D721Med (cell line): ENCODE data around the gene PIK3R5.

Experiments used
- DNase-seq: peaks from one replicate; pipeline ENCODE4 v3.0.0; 2011; ENCODE audit warnings: low spot score; ENCODE audit not compliant: insufficient read length
- FAIRE-seq: peaks from 2 replicates; lab custom pipeline; 2011; peaks lifted over from hg19 to GRCh38; lab: Jason Lieb, UNC
- CTCF ChIP-seq: IDR thresholded peaks from 2 replicates; pipeline ENCODE4 v1.5.1; 2012; ENCODE audit warnings: mild to moderate bottlenecking, control low read depth; ENCODE audit not compliant: insufficient read depth; ENCODE audit errors: missing control alignments

The PIK3R5 gene

GRCh38 chr17:8896641-8897635 is 68.6 kb downstream of the PIK3R5 start:
- TF ChIP-seq CTCF, result no peak
- FAIRE-seq, result no peak
- no peak for DNase-seq

GRCh38 chr17:8896087-8896486 is 69.4 kb downstream of the PIK3R5 start:
- DNase-seq (no peak), FAIRE-seq (no peak)
- TF ChIP-seq CTCF, result no peak

- FAIRE-seq (no peak), DNase-seq (peak; percentile 64)
- TF ChIP-seq CTCF, result peak; percentile 36
These were observed 70.6 kb downstream of the PIK3R5 start for GRCh38 chr17:8894673-8895578.

GRCh38 chr17:8894202-8894671 is 71.3 kb downstream of the PIK3R5 start:
- FAIRE-seq (no peak), DNase-seq (no peak)
- no peak for TF ChIP-seq CTCF

GRCh38 chr17:8893621-8894201 is 71.8 kb downstream of the PIK3R5 start:
- TF ChIP-seq CTCF, result no peak
- FAIRE-seq, result no peak
- DNase-seq, result no peak

- no peak for FAIRE-seq
These were observed 72.4 kb downstream of the PIK3R5 start for GRCh38 chr17:8893059-8893458.

More at GRCh38 chr17:8893059-8893458, 72.4 kb downstream of the PIK3R5 start:
- no peak for TF ChIP-seq CTCF
- no peak for DNase-seq
